Left hindlimb (tissue), 1 donor: ENCODE measurements around the gene SMIM35.
"Not testable (repeated sequence)": the region's sequence is repeated elsewhere in the genome, so short reads cannot be mapped to it uniquely, and the experiment has no call there.

Experiments used
- DNase-seq: peaks from one replicate; pipeline ENCODE4 v3.0.0-alpha.2; 2018

Gene SMIM35

GRCh38 chr11:117978291-117978910 lies 108.4 kb downstream of the SMIM35 start:
- not testable (repeated sequence) for DNase-seq

- not testable (repeated sequence) for DNase-seq
Observed at GRCh38 chr11:117977612-117978264, 109.0 kb downstream of the SMIM35 start.

GRCh38 chr11:117977029-117977428 lies 109.7 kb downstream of the SMIM35 start:
- no peak for DNase-seq

GRCh38 chr11:117976445-117976844 lies 110.3 kb downstream of the SMIM35 start:
- no peak for DNase-seq

GRCh38 chr11:117973503-117973860 lies 113.3 kb downstream of the SMIM35 start:
- DNase-seq = no peak

- no peak for DNase-seq
Observed at GRCh38 chr11:117972629-117973502, 113.9 kb downstream of the SMIM35 start.

GRCh38 chr11:117972044-117972443 lies 114.7 kb downstream of the SMIM35 start:
- DNase-seq = no peak

GRCh38 chr11:117970400-117971024 lies 116.3 kb downstream of the SMIM35 start:
- DNase-seq = no peak

GRCh38 chr11:117969160-117969991 lies 117.4 kb downstream of the SMIM35 start:
- no peak for DNase-seq

- no peak for DNase-seq
Observed at GRCh38 chr11:117966908-117967307, 119.9 kb downstream of the SMIM35 start.

GRCh38 chr11:117962826-117963225 lies 123.9 kb downstream of the SMIM35 start:
- DNase-seq = no peak

- DNase-seq = no peak
Observed at GRCh38 chr11:117961896-117962295, 124.9 kb downstream of the SMIM35 start.

- DNase-seq = no peak
Observed at GRCh38 chr11:117960406-117960805, 126.4 kb downstream of the SMIM35 start.

GRCh38 chr11:117959438-117960149 lies 127.2 kb downstream of the SMIM35 start:
- DNase-seq = no peak

- no peak for DNase-seq
Observed at GRCh38 chr11:117958949-117959348, 127.8 kb downstream of the SMIM35 start.
